CD4-positive, alpha-beta T cell treated with Interleukin-1 beta for 1 hour (primary cell): ENCODE data around the gene ATOH1.

ENCODE experiments used
- DNase-seq, 2 donors: peaks; one replicate each; pipeline ENCODE4 v3.0.0-alpha.2; 2020 to 2022

ATOH1 gene

GRCh38 chr4:93835929-93836328 lies 7.4 kb downstream of the ATOH1 start:
- DNase-seq: no peak

- DNase-seq: no peak
Measured at GRCh38 chr4:93839704-93840103, 11.2 kb downstream of the ATOH1 start.

- DNase-seq: no peak
Measured at GRCh38 chr4:93841803-93842345, 13.3 kb downstream of the ATOH1 start.

- no peak for DNase-seq
Measured at GRCh38 chr4:93842601-93843252, 14.2 kb downstream of the ATOH1 start.

GRCh38 chr4:93843772-93844171 lies 15.2 kb downstream of the ATOH1 start:
- no peak for DNase-seq

- DNase-seq: no peak
Measured at GRCh38 chr4:93852680-93853079, 24.1 kb downstream of the ATOH1 start.

GRCh38 chr4:93855926-93856325 lies 27.4 kb downstream of the ATOH1 start:
- no peak for DNase-seq

- no peak for DNase-seq
Measured at GRCh38 chr4:93865650-93866049, 37.1 kb downstream of the ATOH1 start.

GRCh38 chr4:93867416-93868001 lies 39.0 kb downstream of the ATOH1 start:
- no peak for DNase-seq

GRCh38 chr4:93870876-93871458 lies 42.4 kb downstream of the ATOH1 start:
- DNase-seq: no peak

GRCh38 chr4:93876754-93877153 lies 48.2 kb downstream of the ATOH1 start:
- no peak for DNase-seq

GRCh38 chr4:93878566-93878965 lies 50.0 kb downstream of the ATOH1 start:
- no peak for DNase-seq

- no peak for DNase-seq
Measured at GRCh38 chr4:93879919-93880318, 51.4 kb downstream of the ATOH1 start.
